ENCODE measurements around the gene ZSCAN5A.
"Not testable (repeated sequence)": the region's sequence is repeated elsewhere in the genome, so short reads cannot be mapped to it uniquely, and the experiment has no call there.

The ZSCAN5A gene

GRCh38 chr19:56197646-56198045, 117.0 kb downstream of the ZSCAN5A start, which contains the start of gene ZSCAN5B:
Gene ZSCAN5B (minus strand): TSS chr19:56197783. CDS start chr19:56193052, 4,731 bp downstream.
- DNase-seq = not testable (repeated sequence)

DNA sequence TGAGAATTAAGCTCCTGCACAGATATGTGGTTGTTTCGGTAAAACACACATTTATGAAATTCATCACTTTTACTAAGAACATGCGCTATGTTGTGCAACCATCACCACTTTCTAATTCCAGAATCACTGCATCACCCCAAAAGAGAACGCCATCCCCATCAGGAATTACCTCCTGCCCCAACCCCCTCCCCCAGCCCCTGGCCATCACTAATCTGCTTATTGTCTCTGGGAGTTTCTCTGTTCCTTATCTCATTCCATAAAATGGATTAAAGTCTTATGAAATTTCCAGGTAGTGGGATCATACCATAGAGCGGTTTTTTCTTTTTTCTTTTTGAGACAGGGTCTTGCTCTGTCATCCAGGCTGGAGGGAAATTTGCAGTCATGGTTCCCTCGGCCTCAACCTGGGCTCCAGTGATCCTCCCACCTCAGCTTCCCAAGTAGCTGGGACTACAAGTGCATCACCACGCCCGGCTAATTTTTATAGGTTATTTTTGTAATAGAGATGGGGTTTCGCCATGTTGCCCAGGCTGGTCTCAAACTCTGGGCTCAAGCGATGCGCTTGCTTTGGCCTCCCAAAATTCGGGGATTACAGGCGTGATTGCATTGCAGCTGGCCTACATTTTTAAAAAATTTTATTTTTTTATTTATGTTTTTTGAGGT, 120.5 kb downstream of the ZSCAN5A start:
- DNase-seq = no peak

- DNase-seq = no peak
These were observed 122.9 kb downstream of the ZSCAN5A start for GRCh38 chr19:56191711-56192110.

DNA sequence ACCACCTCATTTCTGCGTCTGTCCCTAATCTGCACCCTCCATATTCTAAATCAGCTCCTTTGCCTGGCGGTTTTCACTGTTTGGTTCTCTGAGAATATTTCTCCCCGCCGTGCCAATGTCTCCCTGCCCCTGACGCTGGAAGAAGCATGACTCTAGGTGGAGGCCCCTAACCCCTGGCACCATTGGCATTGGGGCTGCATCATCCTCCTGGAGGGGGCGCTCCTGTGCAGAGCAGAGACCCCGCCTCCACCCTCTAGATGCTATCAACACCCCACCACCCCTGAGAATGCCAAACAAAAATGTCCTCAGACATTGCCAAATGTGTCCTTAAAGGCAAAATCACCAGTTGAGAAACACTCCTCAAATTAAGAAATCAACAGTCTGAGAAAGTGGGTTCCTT, 123.5 kb downstream of the ZSCAN5A start:
- no peak for DNase-seq

DNA sequence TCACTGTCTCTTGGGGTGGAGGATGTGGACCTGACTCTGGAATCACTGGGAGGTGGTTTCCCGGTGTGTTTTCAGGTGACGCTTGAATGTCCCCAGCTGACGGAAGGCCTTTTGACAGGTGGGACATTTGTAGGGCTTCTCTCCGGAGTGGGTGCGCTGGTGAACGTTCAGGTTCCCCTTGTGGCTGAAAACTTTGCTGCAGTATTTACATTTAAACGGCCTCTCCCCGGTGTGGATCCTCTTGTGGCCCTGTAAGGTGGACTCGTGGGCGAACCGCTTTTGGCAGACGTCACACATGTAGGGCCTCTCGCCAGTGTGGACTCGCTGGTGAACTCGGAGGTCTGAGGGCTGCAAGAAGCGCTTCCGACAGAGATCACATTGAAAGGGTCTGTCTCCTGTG, 124.9 kb downstream of the ZSCAN5A start:
- no peak for DNase-seq

- no peak for DNase-seq
These were observed 136.9 kb downstream of the ZSCAN5A start for GRCh38 chr19:56177564-56178243.

DNA sequence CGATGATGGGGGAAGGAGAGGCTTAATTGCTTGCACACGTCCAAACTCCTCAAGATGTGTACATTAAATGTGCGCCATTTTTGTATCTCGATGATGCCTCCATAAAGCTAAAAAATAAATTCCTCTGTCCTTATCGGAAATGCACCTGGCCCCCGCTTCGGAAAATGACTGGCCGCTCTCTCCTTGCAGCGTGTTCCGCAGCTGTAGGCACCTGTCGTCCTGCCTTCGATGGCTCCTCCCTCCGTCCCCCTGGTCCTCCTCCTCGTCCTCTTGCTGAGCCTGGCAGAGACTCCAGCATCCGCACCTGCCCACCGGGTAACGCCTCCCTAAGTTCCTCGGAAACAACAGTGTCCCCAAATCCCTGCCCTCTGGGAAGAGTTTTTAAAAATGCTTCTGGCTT, 137.8 kb downstream of the ZSCAN5A start:
- no peak for DNase-seq

- not testable (repeated sequence) for DNase-seq
These were observed 138.3 kb downstream of the ZSCAN5A start for GRCh38 chr19:56176310-56176709.

- DNase-seq = not testable (repeated sequence)
These were observed 138.8 kb downstream of the ZSCAN5A start, which contains the start of gene GALP for GRCh38 chr19:56175861-56176307. Gene GALP (plus strand): TSS chr19:56176008. CDS start chr19:56177109, 1,101 bp downstream.

DNA sequence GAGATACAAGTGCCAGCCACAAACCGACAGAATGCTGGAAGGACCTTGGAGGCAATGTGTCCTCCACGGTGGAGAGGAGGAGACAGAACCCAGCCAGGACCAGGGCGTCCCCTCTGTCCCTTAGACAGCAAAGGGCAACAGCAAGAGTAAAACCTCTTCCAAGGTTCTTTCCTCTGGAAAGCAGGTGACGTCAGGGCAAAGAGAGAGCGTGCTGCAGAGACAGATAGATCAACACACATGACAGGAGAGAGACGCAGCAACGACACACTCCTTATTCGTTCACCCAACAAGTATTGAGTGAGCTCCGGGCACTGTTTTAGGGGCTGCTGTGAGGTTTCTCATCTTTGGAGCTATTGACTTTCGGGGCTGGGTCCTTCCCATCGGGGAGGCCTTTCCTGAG, 140.1 kb downstream of the ZSCAN5A start:
- DNase-seq = no peak

DNA sequence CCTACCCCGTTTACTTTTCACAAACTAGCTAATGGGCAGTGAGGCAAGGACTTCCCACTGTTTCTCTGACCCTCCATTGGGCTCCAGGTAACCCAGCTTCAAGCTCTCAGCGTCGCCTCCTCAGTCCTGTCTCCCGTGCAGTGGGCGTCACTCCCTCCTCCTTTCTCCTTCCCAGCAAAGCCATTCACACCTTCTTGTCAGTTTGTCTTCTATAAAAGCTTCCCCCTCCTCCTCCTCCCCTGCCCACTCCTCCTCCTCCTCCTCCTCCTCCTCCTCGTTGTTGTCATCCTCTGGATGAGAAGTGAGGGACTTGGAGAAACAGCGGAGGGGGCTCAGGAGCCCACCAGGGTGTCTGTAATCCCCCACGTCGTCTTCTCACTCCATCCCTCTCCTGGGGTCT, 140.6 kb downstream of the ZSCAN5A start:
- no peak for DNase-seq
